Central memory CD8-positive, alpha-beta T cell (primary cell): ENCODE measurements around the gene CCDC121.

Experiments used
- ATAC-seq: fragments of 150-1000 bp; cut with Tn5 transposase; replicated peaks from 2 replicates; pipeline ENCODE4 v1.10.0; 2022; ENCODE audit warnings: mild to moderate bottlenecking, moderate FRiP score, moderate number of reproducible peaks; ENCODE audit not compliant: poor library complexity, severe bottlenecking; ENCODE audit errors: extremely low read depth
- DNase-seq, 2 donors: peaks; one replicate each; pipeline ENCODE4 v3.0.0; 2021; ENCODE audit warnings: low spot score in 2 of 2
- H3K27ac Mint-ChIP-seq: one replicate; pipeline ENCODE4 v1.8.0; 2022; ENCODE audit warnings: low read depth, mild to moderate bottlenecking, moderate library complexity, mixed read lengths
- H3K27me3 Mint-ChIP-seq: one replicate; pipeline ENCODE4 v1.8.0; 2022; ENCODE audit warnings: mixed read lengths
- H3K36me3 Mint-ChIP-seq: one replicate; pipeline ENCODE4 v1.8.0; 2022; ENCODE audit warnings: mild to moderate bottlenecking, moderate library complexity, mixed read lengths; ENCODE audit not compliant: insufficient read depth
- H3K4me1 Mint-ChIP-seq: one replicate; pipeline ENCODE4 v1.8.0; 2022; ENCODE audit warnings: mixed read lengths
- H3K4me3 Mint-ChIP-seq: one replicate; pipeline ENCODE4 v1.8.0; 2022; ENCODE audit warnings: mild to moderate bottlenecking, moderate library complexity, mixed read lengths
- H3K9me3 Mint-ChIP-seq: one replicate; pipeline ENCODE4 v1.8.0; 2022; ENCODE audit warnings: mixed read lengths

Gene CCDC121

GRCh38 chr2:27628767-27629709 is at the start of gene CCDC121, which contains the start of gene GPN1:
CCDC121 (minus strand) TSS chr2:27629012; CDS start chr2:27627799, 1,213 bp downstream.
GPN1 (plus strand) TSS chr2:27629050; CDS start chr2:27629059, 9 bp downstream.
- H3K4me3 Mint-ChIP-seq, result no peak within 1 kb of the TSS
- H3K36me3 Mint-ChIP-seq, result peaks cover 19% of the 10 kb centered on the region
- H3K4me1 Mint-ChIP-seq, result peaks cover 15% of the 10 kb centered on the region
- peak; percentile 86 to 94 for DNase-seq
- peak; percentile 100 for ATAC-seq
- peak within 1 kb of the TSS; percentile 76 for H3K27ac Mint-ChIP-seq
- H3K27me3 Mint-ChIP-seq, result no peaks in the 10 kb centered on the region
- no peaks in the 10 kb centered on the region for H3K9me3 Mint-ChIP-seq

- Mint-ChIP-seq H3K36me3 (peaks cover 72% of the 10 kb centered on the region), H3K9me3 (no peaks in the 10 kb centered on the region), H3K4me3 (no peak overlapping the region), H3K4me1 (peaks cover 21% of the 10 kb centered on the region), H3K27me3 (no peaks in the 10 kb centered on the region), H3K27ac (no peak overlapping the region)
- no peak for DNase-seq
- no peak for ATAC-seq
Measured at GRCh38 chr2:27672723-27673486, 44.1 kb upstream of the CCDC121 start.

GRCh38 chr2:27671235-27671634 is 42.4 kb upstream of the CCDC121 start:
- peaks cover 21% of the 10 kb centered on the region for H3K4me1 Mint-ChIP-seq
- H3K27me3 Mint-ChIP-seq, result no peaks in the 10 kb centered on the region
- peaks cover 74% of the 10 kb centered on the region for H3K36me3 Mint-ChIP-seq

GRCh38 chr2:27667446-27667845 is 38.6 kb upstream of the CCDC121 start:
- ATAC-seq, result no peak
- Mint-ChIP-seq H3K4me3 (no peak overlapping the region), H3K27me3 (no peaks in the 10 kb centered on the region), H3K9me3 (no peaks in the 10 kb centered on the region), H3K4me1 (peaks cover 36% of the 10 kb centered on the region), H3K27ac (no peak overlapping the region), H3K36me3 (peaks cover 70% of the 10 kb centered on the region)
- DNase-seq, result no peak

More at GRCh38 chr2:27671235-27671634, 42.4 kb upstream of the CCDC121 start:
- no peak overlapping the region for H3K4me3 Mint-ChIP-seq
- ATAC-seq (no peak), DNase-seq (no peak)
- no peaks in the 10 kb centered on the region for H3K9me3 Mint-ChIP-seq
- H3K27ac Mint-ChIP-seq, result no peak overlapping the region

GRCh38 chr2:27664622-27665363 is 36.0 kb upstream of the CCDC121 start:
- Mint-ChIP-seq H3K9me3 (no peaks in the 10 kb centered on the region), H3K4me1 (peaks cover 38% of the 10 kb centered on the region), H3K36me3 (peaks cover 69% of the 10 kb centered on the region), H3K27me3 (no peaks in the 10 kb centered on the region), H3K4me3 (peak overlapping the region; percentile 99), H3K27ac (peak overlapping the region; percentile 98)
- ATAC-seq, result no peak
- DNase-seq, result no peak

GRCh38 chr2:27664154-27664574 is 35.4 kb upstream of the CCDC121 start:
- Mint-ChIP-seq H3K9me3 (no peaks in the 10 kb centered on the region), H3K27ac (peak overlapping the region; percentile 98), H3K4me1 (peaks cover 44% of the 10 kb centered on the region), H3K27me3 (no peaks in the 10 kb centered on the region), H3K36me3 (peaks cover 72% of the 10 kb centered on the region), H3K4me3 (peak overlapping the region; percentile 99)
- ATAC-seq (peak; percentile 14), DNase-seq (no peak)

- DNase-seq (peak; percentile 70 to 77), ATAC-seq (peak; percentile 85)
- Mint-ChIP-seq H3K27me3 (no peaks in the 10 kb centered on the region), H3K9me3 (no peaks in the 10 kb centered on the region), H3K4me3 (peak within 1 kb of the TSS; percentile 99), H3K27ac (peak within 1 kb of the TSS; percentile 98), H3K36me3 (peaks cover 69% of the 10 kb centered on the region), H3K4me1 (peaks cover 46% of the 10 kb centered on the region)
Measured at GRCh38 chr2:27663285-27664153, 34.7 kb upstream of the CCDC121 start, which contains the start of the genes SLC4A1AP and SUPT7L. SLC4A1AP (plus strand) TSS chr2:27663889; CDS start chr2:27663915, 26 bp downstream. SUPT7L (minus strand) TSS chr2:27663614; CDS start chr2:27662192, 1,422 bp downstream.

- H3K27me3 Mint-ChIP-seq, result no peaks in the 10 kb centered on the region
- H3K36me3 Mint-ChIP-seq, result peaks cover 57% of the 10 kb centered on the region
- no peaks in the 10 kb centered on the region for H3K9me3 Mint-ChIP-seq
- ATAC-seq, result no peak
- H3K27ac Mint-ChIP-seq, result peak overlapping the region; percentile 55
- no peak for DNase-seq
- H3K4me1 Mint-ChIP-seq, result peaks cover 46% of the 10 kb centered on the region
- H3K4me3 Mint-ChIP-seq, result peak overlapping the region; percentile 18
Measured at GRCh38 chr2:27661371-27661770, 32.6 kb upstream of the CCDC121 start.

- Mint-ChIP-seq H3K4me1 (peaks cover 13% of the 10 kb centered on the region), H3K36me3 (peaks cover 53% of the 10 kb centered on the region), H3K27me3 (no peaks in the 10 kb centered on the region), H3K27ac (no peak overlapping the region), H3K9me3 (no peaks in the 10 kb centered on the region), H3K4me3 (no peak overlapping the region)
- DNase-seq (no peak), ATAC-seq (no peak)
Measured at GRCh38 chr2:27655155-27655951, 26.5 kb upstream of the CCDC121 start.

GRCh38 chr2:27653397-27653796 is 24.6 kb upstream of the CCDC121 start:
- Mint-ChIP-seq H3K27ac (no peak overlapping the region), H3K4me1 (peaks cover 5% of the 10 kb centered on the region), H3K9me3 (no peaks in the 10 kb centered on the region), H3K4me3 (no peak overlapping the region), H3K27me3 (no peaks in the 10 kb centered on the region), H3K36me3 (peaks cover 52% of the 10 kb centered on the region)
- no peak for DNase-seq
- ATAC-seq, result no peak

GRCh38 chr2:27652790-27653189 is 24.0 kb upstream of the CCDC121 start:
- Mint-ChIP-seq H3K36me3 (peaks cover 58% of the 10 kb centered on the region), H3K27ac (no peak overlapping the region), H3K9me3 (no peaks in the 10 kb centered on the region), H3K4me1 (peaks cover 5% of the 10 kb centered on the region), H3K27me3 (no peaks in the 10 kb centered on the region), H3K4me3 (no peak overlapping the region)
- DNase-seq (no peak), ATAC-seq (no peak)
